ENCODE measurements around the gene XIRP2. TPM values are rescaled to one million over a fixed set of nuclear protein-coding genes. Genes with fewer than 3 reads are reported as not detected.

Gene XIRP2
- total RNA-seq, 1 experiment from 2014 or later, result not detected

DNA sequence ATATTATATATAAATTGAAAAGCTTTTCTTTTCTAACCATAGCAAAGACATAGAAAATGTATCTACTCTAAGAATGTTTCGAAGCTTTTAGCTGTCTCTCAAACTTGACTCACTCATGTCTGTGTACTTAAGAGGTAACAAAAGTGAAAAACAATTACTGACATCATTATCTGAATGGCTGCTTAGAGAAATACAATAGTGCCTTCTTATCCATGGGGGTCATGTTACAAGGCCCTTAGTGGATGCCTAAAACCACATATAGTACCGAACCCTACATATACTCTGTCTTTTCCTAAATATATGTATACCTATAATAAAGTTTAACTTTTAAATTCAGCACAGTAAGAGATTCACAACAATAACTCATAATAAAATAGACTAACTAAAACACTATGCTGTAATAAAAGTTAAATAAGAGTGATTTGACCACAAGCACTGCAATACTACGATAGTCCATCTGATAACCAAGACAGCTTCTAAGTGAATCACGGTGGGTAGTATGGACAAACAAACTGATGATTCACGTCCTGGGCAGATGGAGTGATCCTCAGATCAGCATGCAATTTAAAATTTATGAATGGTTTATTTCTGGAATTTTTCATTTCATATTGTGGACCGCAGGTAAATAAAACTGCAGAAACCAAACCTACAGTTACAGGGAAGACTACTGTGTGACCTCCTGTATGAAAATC, 246.2 kb downstream of the XIRP2 start:
- RAD21 ChIA-PET (ENCODE audit: low non-redundant PET in 1 of 2, low total read pairs in 2 of 2, uncharacterized antibody in 2 of 2, unreplicated experiment in 2 of 2), result no interaction called here
- Histone ChIP-seq H3K36me3 (ENCODE audit: control insufficient read depth in 1 of 2, insufficient read depth in 2 of 2, low read length in 2 of 2) (no peaks in the 10 kb centered on the region), H3K9me2 (ENCODE audit: insufficient read depth) (no peaks in the 10 kb centered on the region), H4K20me1 (ENCODE audit: insufficient read depth) (no peaks in the 10 kb centered on the region), H3K4me3 (replicated peaks in 1 of 2; ENCODE audit: low read depth in 1 of 2, low read length in 2 of 2) (no peak overlapping the region), H3K79me2 (ENCODE audit: insufficient read depth, low read length) (no peaks in the 10 kb centered on the region), H3K9me3 (ENCODE audit: control insufficient read depth in 1 of 2, insufficient read depth in 1 of 2, low read depth in 1 of 2, low read length in 2 of 2) (no peaks in the 10 kb centered on the region), H3K4me2 (ENCODE audit: low read length) (no peak overlapping the region), H3K27ac (ENCODE audit: low read depth, low read length) (no peak overlapping the region), H3K9ac (ENCODE audit: low read length) (no peak overlapping the region), H3K27me3 (ENCODE audit: insufficient read depth, low read length) (no peaks in the 10 kb centered on the region), H3K4me1 (ENCODE audit: control insufficient read depth in 1 of 2, insufficient read depth in 2 of 2, low read length in 2 of 2) (no peaks in the 10 kb centered on the region), H2AFZ (ENCODE audit: low read depth, low read length, poor library complexity, severe bottlenecking) (no peak overlapping the region)
- BruUV-seq (replicated peaks), result no TSS peak
- POLR2A ChIA-PET, result no interaction called here
- intact Hi-C loops (cut with micrococcal nuclease), result no loop called here
- TF ChIP-seq, protein P1, sequence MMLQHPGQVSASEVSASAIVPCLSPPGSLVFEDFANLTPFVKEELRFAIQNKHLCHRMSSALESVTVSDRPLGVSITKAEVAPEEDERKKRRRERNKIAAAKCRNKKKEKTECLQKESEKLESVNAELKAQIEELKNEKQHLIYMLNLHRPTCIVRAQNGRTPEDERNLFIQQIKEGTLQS (IDR thresholded peaks at IDR 0.05), result no peak
- TF ChIP-seq EGR1 (IDR thresholded peaks at IDR 0.05; ENCODE audit: low read depth) (no peak), EZH2phosphoT487 (IDR thresholded peaks at IDR 0.05; ENCODE audit: borderline replicate concordance) (no peak), CEBPB (IDR thresholded peaks at IDR 0.05; ENCODE audit: low read depth) (no peak), TCF7L2 (IDR thresholded peaks at IDR 0.05; ENCODE audit: borderline replicate concordance, extremely low read depth, insufficient read depth, insufficient read length) (no peak), YY1 (IDR thresholded peaks at IDR 0.05; ENCODE audit: extremely low read depth, insufficient replicate concordance, low read depth, low read length) (no peak), RAD21 (IDR thresholded peaks at IDR 0.05; ENCODE audit: low read depth) (no peak), ZNF274 (IDR thresholded peaks at IDR 0.05; ENCODE audit: low read depth, low read length) (no peak), CBX3 (IDR thresholded peaks at IDR 0.05; ENCODE audit: low read depth) (no peak)
- TF ChIP-seq, protein P2, sequence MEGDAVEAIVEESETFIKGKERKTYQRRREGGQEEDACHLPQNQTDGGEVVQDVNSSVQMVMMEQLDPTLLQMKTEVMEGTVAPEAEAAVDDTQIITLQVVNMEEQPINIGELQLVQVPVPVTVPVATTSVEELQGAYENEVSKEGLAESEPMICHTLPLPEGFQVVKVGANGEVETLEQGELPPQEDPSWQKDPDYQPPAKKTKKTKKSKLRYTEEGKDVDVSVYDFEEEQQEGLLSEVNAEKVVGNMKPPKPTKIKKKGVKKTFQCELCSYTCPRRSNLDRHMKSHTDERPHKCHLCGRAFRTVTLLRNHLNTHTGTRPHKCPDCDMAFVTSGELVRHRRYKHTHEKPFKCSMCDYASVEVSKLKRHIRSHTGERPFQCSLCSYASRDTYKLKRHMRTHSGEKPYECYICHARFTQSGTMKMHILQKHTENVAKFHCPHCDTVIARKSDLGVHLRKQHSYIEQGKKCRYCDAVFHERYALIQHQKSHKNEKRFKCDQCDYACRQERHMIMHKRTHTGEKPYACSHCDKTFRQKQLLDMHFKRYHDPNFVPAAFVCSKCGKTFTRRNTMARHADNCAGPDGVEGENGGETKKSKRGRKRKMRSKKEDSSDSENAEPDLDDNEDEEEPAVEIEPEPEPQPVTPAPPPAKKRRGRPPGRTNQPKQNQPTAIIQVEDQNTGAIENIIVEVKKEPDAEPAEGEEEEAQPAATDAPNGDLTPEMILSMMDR (IDR thresholded peaks at IDR 0.05 in 2 of 3, conservative IDR thresholded peaks at IDR 0.05 in 1 of 3; ENCODE audit: borderline replicate concordance in 1 of 3, insufficient read depth in 1 of 3, low read depth in 2 of 3, low read length in 2 of 3), result no peak
- TF ChIP-seq, protein P3, sequence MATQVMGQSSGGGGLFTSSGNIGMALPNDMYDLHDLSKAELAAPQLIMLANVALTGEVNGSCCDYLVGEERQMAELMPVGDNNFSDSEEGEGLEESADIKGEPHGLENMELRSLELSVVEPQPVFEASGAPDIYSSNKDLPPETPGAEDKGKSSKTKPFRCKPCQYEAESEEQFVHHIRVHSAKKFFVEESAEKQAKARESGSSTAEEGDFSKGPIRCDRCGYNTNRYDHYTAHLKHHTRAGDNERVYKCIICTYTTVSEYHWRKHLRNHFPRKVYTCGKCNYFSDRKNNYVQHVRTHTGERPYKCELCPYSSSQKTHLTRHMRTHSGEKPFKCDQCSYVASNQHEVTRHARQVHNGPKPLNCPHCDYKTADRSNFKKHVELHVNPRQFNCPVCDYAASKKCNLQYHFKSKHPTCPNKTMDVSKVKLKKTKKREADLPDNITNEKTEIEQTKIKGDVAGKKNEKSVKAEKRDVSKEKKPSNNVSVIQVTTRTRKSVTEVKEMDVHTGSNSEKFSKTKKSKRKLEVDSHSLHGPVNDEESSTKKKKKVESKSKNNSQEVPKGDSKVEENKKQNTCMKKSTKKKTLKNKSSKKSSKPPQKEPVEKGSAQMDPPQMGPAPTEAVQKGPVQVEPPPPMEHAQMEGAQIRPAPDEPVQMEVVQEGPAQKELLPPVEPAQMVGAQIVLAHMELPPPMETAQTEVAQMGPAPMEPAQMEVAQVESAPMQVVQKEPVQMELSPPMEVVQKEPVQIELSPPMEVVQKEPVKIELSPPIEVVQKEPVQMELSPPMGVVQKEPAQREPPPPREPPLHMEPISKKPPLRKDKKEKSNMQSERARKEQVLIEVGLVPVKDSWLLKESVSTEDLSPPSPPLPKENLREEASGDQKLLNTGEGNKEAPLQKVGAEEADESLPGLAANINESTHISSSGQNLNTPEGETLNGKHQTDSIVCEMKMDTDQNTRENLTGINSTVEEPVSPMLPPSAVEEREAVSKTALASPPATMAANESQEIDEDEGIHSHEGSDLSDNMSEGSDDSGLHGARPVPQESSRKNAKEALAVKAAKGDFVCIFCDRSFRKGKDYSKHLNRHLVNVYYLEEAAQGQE (IDR thresholded peaks at IDR 0.05; ENCODE audit: low read depth), result no peak
- DNase-seq (ENCODE audit: low read depth, low spot score) (no peak), ATAC-seq (no peak)
- CTCF ChIA-PET, result no interaction called here
